Activated CD4-positive, alpha-beta T cell treated with anti-CD3 and anti-CD28 coated beads for 24 hours (primary cell): ENCODE measurements around the gene FBXL16.

ENCODE experiments used
- DNase-seq, 2 donors: peaks; one replicate each; pipeline ENCODE4 v3.0.0-alpha.2; 2020; ENCODE audit warnings: low read depth in 2 of 2

Gene FBXL16

DNA sequence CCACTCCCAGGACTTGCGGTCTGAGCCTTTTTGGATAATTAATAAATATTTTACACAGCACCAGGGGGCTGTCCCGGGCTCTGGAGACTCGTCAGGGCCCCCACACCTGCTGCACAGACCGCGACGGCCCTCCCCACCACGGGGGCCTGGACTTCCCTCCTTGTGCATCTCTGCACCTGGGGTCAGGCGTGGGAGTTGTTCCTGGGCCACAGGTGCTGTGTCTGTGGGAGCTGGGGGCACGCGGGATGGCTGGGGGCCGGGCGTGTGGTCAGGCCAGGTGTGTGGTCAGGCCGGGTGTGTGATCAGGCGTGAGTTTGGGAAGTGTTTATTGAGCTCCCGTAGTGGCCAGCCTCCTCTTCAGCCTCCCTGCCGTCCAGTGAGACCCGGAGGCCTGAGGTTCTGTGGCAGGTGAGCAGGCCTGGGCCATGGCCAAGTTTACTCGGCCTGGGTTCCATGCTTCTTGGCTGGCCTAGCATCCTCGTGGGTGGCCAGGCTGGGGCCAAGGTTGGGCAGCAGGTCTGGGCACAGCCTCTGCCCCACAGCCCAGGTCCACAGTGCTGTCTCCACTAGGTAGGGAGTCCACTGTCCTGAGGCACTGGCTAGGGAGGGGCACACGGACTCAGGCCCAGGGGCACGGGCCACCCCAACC lies 27.3 kb downstream of the FBXL16 start:
- DNase-seq: no peak

DNA sequence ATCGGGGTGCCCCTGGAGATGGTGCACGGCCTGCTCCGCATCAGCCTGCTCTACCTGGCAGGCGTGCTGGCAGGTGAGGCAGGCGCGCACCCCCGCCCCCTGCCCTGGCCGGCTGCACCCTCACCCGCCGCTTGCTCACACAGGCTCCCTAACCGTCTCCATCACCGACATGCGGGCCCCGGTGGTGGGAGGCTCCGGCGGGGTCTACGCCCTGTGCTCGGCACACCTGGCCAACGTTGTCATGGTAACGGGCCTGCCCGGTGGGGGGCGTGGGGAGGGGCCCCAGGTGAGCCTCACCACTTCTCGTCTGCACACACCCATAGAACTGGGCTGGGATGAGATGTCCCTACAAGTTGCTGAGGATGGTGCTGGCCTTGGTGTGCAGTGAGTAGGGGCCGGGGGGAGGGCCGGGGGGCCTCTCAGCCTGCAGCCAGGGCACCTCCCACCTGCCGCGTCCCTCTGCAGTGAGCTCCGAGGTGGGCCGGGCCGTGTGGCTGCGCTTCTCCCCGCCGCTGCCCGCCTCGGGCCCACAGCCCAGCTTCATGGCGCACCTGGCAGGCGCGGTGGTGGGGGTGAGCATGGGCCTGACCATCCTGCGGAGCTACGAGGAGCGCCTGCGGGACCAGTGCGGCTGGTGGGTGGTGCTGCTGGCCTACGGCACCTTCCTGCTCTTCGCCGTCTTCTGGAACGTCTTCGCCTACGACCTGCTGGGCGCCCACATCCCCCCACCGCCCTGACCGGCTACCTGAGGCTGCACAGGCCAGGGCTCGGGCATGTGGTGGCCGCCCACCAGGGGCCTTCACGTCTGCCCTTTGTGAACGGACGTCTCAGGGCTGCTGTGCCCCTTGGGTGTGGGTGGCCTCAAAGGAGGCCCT lies 28.0 kb downstream of the FBXL16 start:
- no peak for DNase-seq

DNA sequence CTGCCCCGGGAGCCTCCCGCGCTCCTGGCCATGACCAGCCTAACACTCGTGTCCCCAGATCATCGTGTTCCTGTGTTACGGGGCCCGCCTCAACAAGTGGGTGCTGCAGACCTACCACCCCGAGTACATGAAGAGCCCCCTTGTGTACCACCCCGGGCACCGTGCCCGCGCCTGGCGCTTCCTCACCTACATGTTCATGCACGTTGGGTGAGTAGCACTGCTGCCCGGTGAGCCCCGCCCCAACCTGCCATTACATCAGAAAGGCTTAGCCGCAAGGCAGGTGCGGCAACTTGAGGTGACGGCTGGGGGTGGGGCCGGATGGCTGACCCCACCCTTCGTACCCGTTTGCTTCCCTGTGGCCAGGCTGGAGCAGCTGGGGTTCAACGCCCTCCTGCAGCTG lies 28.7 kb downstream of the FBXL16 start:
- DNase-seq: no peak

DNA sequence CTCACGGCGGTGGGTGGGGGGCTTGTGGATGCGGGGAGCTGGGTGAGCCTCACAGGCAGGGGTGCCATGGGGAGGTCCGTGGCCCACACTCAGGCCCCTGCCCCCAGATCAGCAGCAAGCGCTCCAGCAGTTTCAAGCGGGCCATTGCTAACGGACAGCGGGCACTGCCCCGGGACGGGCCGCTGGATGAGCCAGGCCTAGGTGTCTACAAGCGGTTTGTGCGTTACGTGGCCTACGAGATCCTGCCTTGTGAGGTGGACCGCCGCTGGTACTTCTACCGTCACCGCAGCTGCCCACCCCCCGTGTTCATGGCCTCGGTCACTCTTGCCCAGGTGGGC lies 29.1 kb downstream of the FBXL16 start:
- no peak for DNase-seq

GRCh38 chr16:675884-676564 lies 29.6 kb downstream of the FBXL16 start:
- no peak for DNase-seq

DNA sequence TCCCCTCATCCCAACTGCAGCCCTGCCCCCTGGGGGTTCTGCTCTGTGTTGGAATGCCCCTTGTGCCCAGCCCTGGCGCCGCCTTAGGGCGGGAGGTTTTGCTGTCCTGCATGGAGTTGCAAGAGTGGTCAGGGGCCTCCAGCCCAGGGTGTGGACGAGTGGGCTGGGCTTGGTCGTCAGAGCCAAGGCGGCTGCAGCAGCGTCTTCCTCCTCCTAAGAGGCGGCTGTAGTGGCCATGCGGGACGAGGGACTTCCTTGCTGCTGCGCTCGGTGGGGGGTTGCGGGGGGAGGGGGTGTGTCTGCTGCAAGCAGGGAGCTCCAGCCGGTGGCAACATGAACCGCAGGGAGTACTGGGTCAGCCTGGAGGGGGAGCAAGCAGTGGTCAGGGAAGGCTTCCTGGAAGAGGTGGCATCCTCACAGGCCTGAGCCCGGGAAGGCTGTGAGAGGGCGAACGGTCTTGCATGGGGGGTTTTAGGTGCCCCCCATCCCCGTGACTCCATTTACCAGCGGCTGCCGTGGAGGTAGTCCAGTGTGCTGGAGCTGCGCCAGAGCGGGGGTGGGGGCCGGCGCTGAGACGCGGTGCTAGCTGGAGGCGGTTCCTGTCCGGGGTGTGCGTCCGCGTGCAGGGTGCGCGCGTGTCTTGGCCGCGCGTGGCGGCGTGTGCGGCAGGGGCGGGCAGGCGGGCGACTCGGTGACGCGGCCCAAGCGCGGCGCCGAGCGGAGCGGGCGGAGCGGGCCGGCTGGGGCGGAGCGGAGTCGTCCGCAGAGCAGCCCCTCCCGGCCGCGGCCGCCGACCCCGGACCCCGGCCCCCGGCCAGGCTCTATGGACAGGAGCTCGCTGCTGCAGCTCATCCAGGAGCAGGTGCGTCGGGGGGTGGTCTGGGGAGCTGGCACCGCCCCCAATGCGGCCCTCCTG lies 30.4 kb downstream of the FBXL16 start, which contains the start of gene RHBDL1:
RHBDL1 (plus strand) TSS at position 704 of the 916 bp plus-strand sequence; CDS start at position 824, 120 bp downstream.
- no peak for DNase-seq

- no peak for DNase-seq
Measured at GRCh38 chr16:674214-674881, 31.3 kb downstream of the FBXL16 start.

DNA sequence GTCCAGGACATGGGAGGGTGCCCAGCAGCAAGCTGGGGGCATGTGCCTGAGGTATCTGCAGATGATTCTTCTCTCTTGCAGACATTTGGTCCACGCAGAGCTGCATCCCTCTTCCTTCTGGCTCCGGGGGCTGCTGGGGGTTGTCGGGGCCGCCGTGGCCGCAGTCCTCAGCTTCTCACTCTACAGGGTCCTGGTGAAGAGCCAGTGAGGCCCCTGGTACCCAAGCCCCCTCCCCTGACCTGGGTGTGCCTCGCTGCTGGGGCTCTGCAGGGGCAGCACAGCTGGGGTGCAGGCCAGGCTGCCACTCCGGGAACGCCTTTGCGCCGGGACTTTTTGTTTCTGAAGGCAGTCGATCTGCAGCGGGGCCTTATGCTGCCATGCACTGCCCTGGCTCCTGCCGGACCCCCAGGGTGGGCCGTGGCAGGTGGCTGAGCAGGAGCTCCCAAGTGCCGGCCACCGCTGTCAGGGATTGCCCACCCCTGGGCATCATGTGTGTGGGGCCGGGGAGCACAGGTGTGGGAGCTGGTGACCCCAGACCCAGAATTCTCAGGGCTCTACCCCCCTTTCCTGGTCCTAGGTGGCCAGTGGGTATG lies 32.1 kb downstream of the FBXL16 start:
- DNase-seq: no peak

GRCh38 chr16:672851-673250 lies 32.8 kb downstream of the FBXL16 start:
- DNase-seq: no peak

DNA sequence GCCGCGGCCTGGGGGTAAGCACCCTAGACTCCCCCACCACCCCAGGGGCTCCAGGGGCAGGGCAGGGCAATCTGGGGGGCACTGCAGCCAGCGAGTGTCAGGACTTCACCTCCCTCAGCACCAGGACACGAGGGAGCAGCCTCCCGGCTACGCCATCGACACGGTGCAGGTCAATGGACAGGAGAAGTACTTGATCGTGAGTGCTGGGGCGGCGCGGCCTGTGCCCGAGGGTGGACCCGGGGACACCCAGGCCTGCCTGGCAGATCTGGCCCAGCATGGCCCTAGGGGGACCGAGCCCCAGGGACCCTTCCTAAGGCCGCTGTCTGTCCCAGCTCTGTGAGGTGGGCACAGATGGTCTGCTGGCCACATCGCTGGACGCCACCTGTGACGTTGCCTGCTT lies 33.2 kb downstream of the FBXL16 start:
- DNase-seq: no peak

GRCh38 chr16:671353-672131 lies 34.1 kb downstream of the FBXL16 start:
- DNase-seq: no peak

DNA sequence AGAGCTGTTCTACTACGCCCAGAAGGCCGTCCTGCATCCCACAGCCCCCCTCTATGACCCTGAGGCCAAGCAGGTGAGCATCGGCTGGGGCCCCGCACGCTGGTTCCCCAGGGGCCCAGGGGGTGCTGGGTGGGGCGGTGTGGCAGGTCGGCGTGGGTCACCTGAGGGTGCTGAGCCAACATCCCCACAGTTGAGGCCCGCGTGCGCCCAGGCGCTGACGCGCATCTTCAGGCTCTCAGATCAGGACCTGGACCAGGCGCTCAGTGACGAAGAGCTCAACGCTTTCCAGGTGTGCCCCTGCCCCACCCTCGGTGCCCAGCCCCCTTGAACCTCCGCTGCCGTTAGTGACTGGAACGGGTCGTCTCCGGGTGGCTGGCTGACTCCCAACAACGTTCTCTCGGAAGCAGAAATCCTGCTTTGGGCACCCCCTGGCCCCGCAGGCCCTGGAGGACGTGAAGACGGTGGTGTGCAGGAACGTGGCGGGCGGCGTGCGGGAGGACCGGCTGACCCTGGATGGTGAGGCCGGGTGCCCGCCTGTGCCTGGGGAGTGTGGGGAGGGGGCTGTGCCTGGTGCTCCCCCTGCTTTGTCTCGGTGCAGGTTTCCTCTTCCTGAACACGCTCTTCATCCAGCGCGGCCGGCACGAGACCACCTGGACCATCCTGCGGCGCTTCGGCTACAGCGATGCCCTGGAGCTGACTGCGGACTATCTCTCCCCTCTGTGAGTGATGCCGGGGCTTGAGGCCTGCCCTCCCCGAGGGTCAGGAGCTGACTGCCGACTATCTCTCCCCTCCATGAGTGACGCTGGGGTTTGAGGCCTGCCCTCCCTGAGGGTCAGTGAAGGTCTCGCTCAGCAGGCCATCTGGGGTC lies 34.9 kb downstream of the FBXL16 start:
- no peak for DNase-seq

GRCh38 chr16:669666-670065 lies 35.9 kb downstream of the FBXL16 start:
- no peak for DNase-seq

- DNase-seq: no peak
Measured at GRCh38 chr16:668519-669171, 37.0 kb downstream of the FBXL16 start.

DNA sequence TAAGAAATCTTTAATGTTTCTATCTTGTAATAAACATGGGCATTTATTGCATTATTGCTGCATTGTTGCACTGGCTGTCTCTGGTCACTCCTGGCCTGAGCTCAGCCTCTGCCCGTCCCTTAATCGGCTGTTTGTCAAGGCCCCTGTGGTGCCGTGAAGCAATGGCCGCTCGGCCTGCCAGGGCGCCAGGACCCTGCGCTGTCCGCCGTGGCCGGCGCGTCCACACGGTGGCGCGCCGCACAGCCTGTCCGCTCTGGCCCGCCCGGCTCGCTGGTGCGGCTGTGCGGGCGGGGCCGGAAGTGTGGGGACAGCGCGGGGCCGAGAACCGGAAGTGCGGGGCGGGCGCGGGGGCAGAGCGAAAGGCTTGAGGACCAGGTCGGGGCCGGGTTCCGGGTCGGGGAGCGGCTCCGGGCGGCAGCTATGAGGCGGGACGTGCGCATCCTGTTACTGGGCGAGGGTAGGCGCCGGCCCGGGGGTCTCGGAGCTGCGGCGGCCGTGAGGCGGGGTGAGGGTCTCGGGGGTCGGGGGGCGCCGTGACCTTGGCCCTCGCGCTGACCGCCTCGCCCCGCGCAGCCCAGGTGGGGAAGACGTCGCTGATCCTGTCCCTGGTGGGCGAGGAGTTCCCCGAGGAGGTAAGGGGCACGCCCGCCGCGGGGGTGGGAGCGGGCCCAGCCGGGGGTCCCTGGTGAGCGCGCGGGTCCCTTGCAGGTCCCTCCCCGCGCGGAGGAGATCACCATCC lies 37.7 kb downstream of the FBXL16 start, which contains the start of gene RHOT2:
RHOT2 (plus strand) TSS at position 353 of the 739 bp plus-strand sequence; CDS start at position 421, 68 bp downstream.
- DNase-seq: peak; percentile 90 to 91

DNA sequence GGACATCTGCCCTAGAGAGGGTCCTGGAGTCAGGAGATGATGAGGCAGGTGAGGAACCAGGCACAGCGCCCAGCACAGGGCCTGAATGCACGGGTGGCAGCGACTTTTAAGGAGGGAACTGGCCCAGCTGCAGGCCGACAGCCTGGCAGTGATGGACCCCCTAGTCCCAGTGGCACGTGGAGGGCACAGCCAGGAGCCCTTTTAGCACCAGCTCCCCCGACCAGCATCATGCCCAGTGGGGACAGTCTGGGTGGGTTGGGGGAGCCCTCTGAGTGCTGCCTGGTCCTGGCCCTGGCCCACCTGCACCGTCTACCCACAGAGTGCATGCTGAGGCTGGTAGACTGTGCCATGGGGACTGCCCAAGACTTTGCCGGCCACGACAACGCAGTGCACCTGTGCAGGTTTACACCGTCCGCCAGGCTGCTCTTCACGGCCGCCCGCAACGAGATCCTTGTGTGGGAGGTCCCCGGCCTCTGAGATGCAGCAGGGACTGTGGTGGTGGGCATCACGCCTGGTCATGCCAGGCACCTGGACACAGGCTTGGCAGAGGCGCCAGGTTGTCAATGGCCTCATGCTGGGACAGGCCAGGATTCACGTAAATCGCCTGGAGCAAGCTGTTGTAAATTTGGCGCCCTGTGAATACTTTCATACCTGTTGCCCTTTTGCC lies 38.4 kb downstream of the FBXL16 start:
- DNase-seq: no peak

DNA sequence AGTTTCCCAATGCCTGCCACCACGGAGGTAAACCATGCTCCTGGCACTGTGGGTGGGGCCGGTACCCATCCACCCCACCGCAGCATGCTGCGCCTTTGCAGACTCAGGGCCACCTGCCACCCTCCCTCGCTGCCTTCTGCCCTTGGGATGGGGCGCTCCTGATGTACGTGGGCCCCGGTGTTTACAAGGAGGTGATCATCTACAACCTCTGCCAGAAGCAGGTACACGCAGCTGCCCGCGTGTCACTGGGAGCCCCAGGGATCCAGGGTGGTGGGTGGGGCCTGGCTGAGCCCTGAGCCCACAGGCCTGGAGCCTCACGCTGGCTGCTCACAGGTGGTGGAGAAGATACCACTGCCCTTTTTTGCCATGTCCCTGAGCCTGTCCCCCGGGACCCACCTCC lies 39.0 kb downstream of the FBXL16 start:
- DNase-seq: no peak
